ENCODE results near the gene TUBGCP6. TPM values are rescaled to one million over a fixed set of nuclear protein-coding genes. Genes with fewer than 3 reads are reported as not detected.

Gene TUBGCP6
- total RNA-seq, 2 experiments from 2014 or later = 41.4 to 43.8 TPM

- POLR2A ChIA-PET = no interaction called here
- no peaks in the 10 kb centered on the region for H3K36me3 Mint-ChIP-seq
- H3K9me3 Mint-ChIP-seq = no peaks in the 10 kb centered on the region
- intact Hi-C loops (cut with micrococcal nuclease) = no loop called here
- DNase-seq = no peak
- CTCF ChIA-PET = no interaction called here
- H3K4me1 Mint-ChIP-seq (ENCODE audit: low read depth) = peaks cover 9% of the 10 kb centered on the region
- no peak overlapping the region for H3K4me3 Mint-ChIP-seq
- no peak overlapping the region for H3K27ac Mint-ChIP-seq
- peaks cover 32% of the 10 kb centered on the region for H3K27me3 Mint-ChIP-seq
Measured at GRCh38 chr22:50167689-50168489, 76.9 kb downstream of the TUBGCP6 start.

Other genes with a start within 250 kb of the TUBGCP6 start
- gene IL17REL, start 232.3 kb downstream of the TUBGCP6 start, total RNA-seq = 1 to 10 TPM in 1 of 2 experiments, under 1 TPM in 1; 0.73 to 1.1 TPM
- gene TTLL8, start 186.7 kb downstream of the TUBGCP6 start, total RNA-seq = not detected
- gene MLC1, start 159.6 kb downstream of the TUBGCP6 start, total RNA-seq = not detected
- not detected for gene MOV10L1, start 155.0 kb downstream of the TUBGCP6 start, total RNA-seq
- gene PANX2, start 74.3 kb downstream of the TUBGCP6 start, total RNA-seq = 1 to 10 TPM; 3.3 to 3.5 TPM
- 10 to 100 TPM; 88.6 to 89.2 TPM for gene TRABD, start 59.1 kb downstream of the TUBGCP6 start, total RNA-seq
- gene SELENOO, start 44.0 kb downstream of the TUBGCP6 start, total RNA-seq = 10 to 100 TPM; 18.8 to 19.7 TPM
- 10 to 100 TPM; 46.1 to 47.6 TPM for gene HDAC10, start 6.2 kb upstream of the TUBGCP6 start, total RNA-seq
- 1 to 10 TPM; 9.1 to 9.7 TPM for gene MAPK12, start 16.7 kb upstream of the TUBGCP6 start, total RNA-seq
- 10 to 100 TPM; 23.1 to 24.6 TPM for gene MAPK11, start 25.4 kb upstream of the TUBGCP6 start, total RNA-seq
- 1 to 10 TPM; 6.3 to 8.3 TPM for gene PLXNB2, start 62.6 kb upstream of the TUBGCP6 start, total RNA-seq
- gene DENND6B, start 82.0 kb upstream of the TUBGCP6 start, total RNA-seq = 1 to 10 TPM; 3.5 to 3.6 TPM
- gene PPP6R2, start 98.3 kb upstream of the TUBGCP6 start, total RNA-seq = 10 to 100 TPM; 41.2 to 41.7 TPM
- 100 to 1,000 TPM; 110 to 112 TPM for gene SBF1, start 230.0 kb upstream of the TUBGCP6 start, total RNA-seq
- gene ADM2, start 236.5 kb upstream of the TUBGCP6 start, total RNA-seq = 1 to 10 TPM; 7.3 to 7.4 TPM
- gene MIOX, start 241.8 kb upstream of the TUBGCP6 start, total RNA-seq = under 1 TPM; 0.39 to 0.59 TPM

All from activated CD4-positive, alpha-beta memory T cell treated with anti-CD3 and anti-CD28 coated beads for 36 hours (primary cell).